ENCODE data around the gene LRRFIP1.

The LRRFIP1 gene

DNA sequence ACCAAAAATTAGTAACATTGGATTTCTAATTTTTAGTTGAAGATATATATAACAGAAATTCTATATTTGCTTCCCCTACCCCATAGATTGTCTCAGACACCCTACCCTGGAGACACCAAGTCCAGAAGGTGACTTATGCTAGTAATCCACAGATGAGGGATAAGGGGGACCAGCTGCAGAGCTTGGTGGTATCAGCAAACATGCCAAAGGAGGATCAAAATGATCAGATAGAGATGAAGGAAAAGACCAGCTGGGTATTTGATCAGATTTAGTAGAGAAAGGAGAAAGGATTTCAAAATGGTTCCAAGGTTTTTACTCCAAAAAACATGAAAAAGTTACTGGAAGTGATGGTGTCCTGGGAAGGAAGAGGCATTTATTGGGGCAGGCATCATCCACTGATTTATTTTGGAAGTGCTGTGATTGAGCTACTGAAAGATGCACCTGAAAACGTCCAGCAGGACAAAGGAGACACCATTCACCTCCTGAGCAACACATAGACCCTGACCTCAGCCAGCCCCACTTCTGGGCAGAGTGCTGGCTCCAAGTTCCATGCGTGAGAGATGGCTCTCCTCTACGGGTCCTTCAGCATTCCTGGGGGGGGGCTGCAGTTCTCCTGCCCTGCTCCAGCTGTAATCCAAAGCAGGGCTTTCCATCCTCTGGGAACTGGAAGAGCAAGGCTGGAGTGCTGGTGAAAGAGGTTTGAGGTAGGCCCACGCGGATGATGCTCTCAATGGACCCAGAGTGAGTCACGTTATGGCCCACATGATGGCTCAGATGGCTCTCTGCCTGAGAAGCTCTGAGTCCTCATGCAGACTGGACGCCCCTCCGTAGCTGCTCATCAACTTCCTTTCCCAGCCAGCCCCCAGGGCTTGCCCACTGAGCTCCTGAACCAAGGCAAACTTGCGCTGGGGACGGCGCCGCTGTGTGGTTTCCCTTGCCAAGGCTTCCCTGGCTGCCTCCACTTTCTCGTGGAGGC is 3.7 kb upstream of the LRRFIP1 start:
- no peak for DNase-seq

DNA sequence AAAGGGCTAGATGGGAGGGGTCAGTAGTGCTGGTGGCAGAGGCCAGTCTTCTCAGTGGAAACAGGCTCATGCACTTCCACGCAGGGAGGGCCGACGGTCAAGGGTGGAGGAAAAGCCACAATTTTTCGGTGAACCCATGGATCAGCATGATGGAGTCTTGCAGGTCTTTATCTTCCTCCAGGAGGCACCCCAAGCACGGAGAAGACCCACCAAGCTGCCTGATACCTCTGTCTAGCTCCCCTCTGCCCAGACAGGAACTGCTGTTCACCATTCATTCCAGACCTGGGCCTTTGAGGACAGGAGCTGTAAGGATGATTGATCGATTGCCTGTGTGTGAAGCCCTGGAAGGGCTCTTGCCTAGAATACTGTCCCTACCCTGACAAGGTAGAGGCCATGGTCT is 2.8 kb upstream of the LRRFIP1 start:
- no peak for DNase-seq

DNA sequence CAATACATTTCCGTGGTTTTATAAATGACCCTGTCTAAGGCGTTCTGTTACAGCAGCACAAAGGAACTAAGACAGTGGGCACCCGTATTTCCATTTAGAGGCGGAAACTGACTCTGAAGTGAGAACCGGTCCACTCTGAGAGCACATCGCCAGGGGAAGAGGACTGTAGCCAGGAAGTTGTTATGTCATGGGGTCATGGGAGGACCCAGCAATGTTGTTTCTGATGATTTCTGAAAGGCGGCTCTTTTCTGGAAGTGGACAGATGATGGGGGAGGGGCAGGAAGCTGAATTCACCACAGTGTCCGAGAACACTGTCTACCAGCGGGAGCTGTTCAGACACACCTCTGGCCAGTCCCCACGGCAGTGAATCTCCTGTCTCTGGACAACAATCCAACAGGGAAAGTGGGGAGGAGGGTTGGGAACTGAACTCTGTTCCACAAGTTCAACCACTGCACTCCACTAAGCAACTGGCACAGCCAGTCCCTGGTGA is 2.1 kb upstream of the LRRFIP1 start:
- no peak for DNase-seq

DNA sequence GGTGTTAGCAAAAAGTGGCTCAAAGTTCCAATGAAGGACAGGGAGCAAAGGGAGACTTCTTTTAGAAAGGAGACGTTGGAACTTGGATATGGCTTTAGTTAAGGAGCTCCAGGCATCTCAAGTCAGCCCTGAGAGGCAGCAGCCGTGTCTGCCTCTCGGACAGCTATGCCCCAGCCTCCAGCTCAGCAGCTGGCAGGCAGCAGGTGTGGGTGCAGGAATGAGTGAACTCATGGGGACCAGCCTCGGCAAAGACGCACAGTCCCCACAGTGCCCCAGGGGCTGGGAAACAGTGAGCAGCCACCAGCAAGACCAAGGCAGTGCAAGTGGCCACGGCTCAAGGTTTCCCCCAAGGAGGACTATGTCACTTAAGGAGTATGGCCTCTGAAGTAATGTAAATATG is 1.6 kb upstream of the LRRFIP1 start:
- DNase-seq, result no peak

DNA sequence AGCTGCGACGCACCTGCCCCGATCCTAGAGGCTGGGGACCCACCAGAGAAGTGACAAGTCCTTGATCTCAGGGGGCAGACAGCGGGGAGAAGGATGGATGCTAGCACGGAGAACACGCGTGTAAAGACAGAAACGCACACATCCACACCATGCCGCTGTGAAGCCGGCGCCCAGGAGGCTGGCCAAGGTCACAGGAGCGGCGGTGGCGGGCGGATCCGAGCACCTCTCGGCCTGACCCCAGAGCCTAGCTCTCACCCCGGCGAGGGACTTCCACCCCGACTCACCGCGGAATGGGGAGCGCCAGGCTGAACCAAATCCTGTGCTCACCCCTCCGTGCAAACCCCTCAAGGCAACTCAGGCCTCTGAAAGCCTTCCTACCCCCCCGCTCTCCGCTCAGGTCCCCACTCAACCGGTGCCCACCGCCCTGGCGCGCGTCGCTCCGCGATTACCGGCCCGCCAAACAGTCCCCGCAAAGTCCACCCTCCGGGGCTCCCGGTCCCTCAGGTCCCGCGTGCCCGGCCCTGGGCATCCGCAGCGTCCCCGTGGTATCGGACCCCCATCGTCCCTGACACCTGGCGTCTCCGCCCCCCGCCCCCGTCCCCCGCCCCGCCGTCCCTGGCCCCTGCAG is 460 bp upstream of the LRRFIP1 start:
- no peak for DNase-seq

DNA sequence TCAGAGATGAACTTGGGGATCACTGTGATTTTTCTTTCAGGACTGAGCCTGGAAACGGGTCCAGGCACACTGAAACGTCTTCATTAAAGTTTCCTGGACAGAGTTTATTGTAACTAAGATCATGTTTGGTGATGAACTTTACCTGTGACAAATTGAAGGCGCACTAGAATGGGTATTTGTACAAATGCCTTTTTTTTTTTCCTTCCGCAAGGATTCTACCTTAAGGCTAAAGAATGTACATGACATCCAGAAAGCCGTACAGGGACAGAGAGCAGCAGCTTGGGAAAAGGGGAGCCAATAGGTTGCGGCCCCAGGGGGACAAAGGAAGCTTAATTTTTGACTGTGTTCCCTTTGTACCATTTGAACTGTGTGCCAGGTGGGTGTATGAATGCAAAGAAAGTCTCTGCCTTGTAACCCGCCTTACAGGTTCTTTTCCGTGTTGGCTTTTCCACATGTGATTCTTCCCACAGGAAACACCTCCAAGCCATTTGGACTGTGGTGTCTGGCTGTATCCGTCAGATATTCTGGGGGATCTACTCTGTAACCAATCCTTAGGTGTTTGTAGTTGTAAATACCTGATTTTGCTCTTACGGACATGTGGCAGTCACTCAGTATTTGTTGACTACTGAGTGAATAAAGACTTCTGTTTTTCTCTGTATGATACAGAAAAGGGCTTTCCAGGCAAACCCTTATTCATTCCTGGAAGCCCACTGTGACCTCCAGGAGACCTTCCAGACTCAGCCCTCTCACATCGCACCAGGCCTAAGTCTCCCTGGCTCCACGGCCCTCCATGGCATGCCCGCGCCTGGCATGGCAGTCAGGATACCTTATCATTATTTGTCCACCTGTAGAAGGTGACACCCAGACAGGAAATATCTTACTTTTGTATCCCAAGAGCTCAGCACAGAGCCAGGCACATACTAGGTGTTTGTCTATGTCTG is 1.1 kb downstream of the LRRFIP1 start:
- DNase-seq, result no peak

DNA sequence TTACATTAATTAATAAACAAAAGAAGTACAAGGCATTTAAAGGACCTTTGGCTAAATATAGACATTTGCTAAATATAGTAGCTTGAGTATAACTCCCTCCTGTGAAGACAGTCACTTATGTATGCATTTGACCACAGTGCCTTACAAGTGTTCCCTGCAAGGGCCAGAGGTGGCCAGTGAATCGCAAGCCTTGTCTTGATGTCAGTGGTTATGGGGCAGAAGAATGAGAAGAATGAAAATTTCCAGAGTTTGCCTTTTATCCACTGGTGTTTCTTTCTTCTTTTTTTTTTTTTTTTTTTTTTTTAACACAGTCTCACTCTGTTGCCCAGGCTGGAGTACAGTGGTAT is 1.8 kb downstream of the LRRFIP1 start:
- DNase-seq, result no peak

DNA sequence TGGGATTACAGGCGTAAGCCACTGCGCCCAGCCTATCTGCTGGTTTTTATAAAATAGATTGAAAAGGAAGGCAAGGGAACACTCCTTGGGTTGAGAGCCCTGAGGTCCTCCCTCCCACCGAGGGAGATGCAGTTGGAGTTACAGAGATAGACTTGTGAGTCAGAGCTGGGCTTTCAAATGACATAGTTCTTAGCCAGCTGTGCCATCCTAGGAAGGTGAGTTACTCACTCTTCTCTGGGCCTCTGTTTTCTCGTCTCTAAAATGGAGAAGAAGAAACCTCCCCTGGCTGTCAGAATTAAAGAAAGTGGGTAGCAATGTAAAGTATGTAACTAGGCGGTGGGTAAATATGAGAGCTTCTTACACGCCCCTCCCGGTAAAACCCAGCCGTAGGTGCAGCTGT is 2.4 kb downstream of the LRRFIP1 start:
- no peak for DNase-seq

DNA sequence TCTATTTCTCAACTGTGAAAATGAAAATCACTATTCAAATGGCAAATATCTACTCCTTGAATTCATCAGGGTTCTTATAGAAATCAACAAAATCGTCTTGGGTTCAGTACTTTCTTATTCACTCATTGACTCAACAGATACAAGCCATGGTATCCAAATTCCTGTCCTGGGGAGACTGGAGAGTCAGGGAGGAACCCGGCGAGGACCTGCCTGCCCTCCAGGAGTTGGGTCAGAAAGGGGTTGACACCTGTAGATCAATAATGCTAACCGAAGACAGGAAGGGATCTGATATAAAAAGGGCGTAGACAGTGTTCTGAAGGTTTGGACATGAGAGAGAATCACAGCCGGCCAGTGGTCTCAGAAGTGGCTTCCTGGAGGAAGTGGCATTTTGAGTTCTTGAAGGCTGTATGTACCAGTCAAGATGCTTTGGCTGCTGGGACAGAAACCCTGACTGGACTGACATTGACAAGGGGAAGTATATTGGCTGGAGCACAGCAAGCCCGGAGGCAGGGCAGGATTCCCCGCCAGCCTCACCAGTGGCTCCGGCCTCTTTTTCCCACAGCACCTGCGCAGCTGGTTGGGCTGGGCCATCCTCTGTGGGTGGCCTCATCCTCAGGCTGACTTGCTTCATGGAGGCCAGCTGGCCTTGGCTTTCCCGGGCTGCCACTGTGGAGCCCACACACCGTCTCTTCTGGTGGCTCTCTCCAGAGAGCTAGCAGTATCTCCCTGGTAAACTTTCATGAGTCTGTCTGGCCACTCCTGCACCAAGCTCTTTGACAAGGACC is 3.0 kb downstream of the LRRFIP1 start:
- DNase-seq, result no peak

DNA sequence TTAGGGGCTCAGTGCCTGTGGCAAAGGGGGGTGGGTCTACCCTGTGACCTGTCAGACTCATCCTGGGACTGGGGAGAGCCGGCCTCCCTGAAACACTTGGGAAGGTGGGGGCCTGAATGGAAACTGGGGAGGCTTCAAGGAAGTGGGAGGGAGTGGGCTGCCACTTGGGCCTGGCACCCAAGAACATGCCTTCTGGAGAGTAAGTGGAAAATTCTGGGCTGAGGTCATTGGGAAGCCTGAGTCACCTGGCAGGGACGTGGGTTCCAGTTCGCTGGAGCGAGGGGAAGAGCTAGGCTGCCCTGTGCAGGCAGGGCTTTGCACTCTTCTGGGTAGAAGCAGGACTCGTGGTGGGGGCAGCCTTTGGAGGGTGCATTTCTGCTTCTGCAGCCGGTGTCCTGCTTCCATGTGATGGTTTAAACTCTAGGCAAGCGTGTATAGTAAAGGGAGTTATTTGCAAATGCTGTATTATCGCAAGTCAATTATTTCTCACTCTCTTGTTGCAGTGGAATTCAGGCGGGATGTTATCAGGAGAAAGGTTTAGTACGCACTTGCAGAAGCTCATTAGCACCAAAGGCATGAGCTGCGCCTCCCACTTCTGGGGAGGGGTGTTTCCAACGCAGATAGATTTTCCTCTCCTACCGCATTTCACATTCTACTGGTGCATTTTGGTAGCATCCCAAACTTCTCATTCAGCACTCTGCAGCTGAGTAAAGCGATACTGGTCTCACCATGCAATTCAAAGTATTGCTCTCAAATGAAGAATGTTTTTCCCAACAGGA is 3.8 kb downstream of the LRRFIP1 start:
- DNase-seq, result no peak

DNA sequence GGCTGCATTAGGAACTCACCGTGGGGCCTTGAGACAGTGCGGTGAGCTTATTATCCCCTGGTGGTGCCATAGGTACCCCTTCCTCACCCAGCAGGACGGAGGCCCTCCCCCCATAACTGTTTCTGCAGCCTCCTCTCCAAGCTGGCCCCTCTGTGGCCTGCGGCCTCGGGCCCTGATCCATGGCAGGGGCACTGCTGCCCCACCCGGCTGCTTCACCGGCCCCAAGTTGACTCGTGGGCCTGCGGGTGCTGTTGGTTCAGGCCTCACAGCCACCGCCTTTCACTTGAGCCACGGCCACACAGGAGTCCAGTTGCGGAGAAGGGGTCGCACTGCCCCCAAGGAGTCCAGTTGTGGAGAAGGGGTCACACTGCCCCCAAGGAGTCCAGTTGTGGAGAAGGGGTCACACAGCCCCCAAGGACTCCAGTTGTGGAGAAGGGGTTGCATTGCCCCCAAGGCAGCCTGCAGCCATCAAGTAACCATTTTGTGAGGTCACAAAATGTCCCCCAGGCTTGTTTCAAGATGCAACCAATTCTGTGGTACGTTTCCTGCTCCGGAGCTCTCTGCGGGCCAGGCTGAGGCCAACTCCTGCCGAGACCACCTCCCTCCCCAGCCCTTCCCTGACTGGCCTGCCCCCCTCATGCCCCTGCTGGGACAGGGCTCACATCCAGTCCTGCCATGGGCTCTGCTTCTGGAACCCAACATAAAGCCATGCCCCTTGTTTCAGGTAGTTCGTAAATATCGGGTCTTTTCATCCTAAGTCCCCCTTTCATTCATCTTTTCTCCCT is 4.6 kb downstream of the LRRFIP1 start:
- DNase-seq, result no peak

DNA sequence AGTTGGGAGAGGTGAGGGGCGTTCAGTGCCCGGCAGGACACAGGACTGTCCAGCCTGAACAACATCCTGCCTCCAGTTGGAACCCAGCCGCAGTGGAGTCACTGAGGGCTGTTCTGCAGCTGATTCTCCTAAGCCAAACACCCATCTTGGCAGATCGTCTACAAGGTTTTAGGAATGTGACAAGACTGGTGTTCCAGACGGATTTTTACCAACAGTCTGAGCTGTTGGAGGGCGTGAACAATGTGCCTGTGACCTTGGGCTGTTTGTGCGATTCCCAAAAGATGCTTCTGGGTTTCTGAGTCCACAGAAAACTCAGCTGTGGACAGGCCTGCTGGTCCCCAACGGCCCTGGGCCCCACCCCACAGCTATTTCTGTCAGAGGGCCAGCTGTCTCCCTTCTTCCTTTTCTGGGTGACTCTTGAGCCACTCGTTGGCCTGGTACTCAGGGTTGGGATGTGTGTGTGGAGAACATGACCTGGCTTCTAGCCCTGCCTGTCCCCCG is 5.7 kb downstream of the LRRFIP1 start:
- no peak for DNase-seq

DNA sequence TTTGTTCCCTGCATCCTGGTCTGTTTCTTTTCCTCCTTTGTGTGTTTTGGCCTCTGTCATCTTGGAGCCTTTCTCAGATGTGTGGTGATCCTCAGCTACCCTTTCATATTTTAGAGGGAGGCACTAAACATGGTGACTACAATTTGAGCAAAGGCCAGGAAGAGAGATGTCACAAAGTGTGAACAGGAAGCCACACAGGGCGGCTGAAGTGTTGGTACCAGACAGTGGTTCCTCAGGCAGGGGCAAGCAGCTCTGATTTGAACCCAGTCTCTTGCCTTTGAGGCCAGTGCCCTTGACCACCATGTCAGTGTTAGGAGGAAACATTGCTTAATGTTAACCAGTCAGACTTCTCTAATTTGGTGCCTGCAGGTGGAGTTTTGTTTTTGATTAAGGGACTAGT is 9.2 kb downstream of the LRRFIP1 start:
- DNase-seq, result no peak

DNA sequence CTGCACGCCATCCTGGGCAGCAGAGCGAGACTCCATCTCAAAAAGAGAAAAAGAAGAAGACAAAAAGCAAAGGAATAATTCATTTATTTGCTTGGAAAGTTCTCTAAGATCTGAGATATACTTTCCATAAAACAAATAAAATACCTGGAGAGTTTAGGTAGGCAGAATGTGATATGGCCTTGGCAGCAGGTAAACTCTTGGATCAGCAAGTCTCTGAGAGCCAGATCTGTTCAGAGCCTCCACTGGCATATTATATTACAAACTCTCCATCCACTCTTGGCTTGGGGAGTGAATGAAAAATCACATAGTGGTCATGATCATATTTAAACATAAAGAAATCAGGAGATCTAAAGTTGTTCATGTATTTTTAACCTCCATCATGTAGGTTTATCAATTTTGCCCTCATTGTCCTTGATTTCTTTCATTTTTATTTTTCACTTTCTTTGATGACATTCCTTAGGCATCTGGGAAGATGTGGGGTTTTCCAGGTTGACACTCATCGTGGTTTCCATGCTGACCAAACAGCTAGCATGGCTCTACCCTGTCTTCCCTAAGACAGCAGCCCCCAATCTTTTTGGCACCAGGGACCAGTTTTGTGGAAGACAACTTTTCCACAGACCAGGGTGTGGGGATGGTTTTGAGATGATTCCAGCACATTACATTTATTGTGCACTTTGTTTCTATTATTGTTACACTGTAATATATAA is 10.2 kb downstream of the LRRFIP1 start:
- no peak for DNase-seq

DNA sequence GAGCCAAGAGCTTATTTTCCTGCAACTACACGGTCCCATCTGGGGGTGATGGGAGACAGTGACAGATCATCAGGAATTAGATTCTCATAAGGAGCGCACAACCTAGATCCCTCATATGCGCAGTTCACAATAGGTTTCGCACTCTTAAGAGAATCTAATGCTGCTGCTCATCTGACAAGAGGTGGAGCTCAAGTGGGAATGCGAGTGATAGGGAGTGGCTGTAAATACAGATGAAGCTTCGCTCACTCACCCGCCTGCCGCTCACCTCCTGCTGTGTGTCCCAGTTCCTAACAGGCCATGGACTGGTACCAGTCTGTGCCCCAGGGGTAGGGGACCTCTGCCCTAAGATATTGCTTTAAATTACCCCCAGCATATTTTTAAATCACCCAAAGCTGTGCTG is 10.8 kb downstream of the LRRFIP1 start:
- DNase-seq, result no peak

DNA sequence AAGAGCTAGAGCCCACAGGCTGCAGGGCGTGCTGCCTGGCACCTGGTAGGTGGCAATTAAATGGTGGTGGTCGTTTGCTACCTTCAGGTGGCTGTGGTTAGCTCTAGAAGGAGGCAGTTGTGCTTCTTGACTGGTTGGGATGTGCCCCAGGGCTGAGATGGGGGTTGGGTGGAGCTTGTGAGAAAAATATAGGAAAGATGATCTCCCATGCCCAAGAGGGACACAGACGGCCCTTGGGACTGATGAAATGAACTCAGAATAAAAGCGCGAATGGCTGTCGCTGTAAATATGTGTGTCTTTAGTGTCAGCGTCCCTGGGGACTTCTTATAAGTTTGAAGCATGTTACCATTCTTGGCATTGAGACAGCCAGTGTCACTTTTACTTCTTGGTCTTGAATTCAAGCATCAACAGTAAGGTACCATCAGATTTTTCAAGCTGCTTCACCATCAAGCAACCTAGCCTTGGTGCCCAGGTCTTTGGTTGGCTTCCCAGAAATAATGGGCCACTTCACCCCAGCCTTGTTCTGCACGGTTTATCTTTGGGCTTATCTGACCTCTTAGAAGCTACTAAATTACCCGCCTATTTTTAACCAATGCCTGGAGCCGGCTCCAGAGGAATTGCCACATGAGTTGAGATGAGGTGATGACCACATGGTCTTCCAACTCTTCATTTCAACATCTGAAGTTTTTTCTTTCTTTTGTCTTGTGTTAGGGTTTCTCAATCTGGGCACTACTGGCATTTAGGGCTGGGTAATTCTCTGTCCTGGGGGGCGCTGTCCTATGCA is 11.9 kb downstream of the LRRFIP1 start:
- no peak for DNase-seq

DNA sequence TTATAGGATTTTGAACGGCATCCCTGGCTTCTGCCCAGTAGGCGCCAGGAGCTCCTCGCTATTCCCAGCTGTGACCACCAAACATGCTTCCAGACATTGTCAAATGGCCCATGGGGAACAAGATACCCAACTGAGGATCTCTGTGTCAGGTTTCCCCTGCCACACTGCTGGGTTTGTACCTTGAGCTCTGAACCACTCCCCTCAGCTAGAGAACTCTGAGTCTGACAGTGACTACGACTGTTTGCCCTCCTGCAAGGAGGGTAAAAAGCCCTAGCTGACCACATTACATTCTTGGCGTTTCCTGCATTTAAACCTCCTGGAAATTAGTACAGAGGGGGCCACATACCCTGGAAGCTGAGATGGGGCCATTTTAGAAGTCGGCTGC is 12.4 kb downstream of the LRRFIP1 start:
- DNase-seq, result no peak

DNA sequence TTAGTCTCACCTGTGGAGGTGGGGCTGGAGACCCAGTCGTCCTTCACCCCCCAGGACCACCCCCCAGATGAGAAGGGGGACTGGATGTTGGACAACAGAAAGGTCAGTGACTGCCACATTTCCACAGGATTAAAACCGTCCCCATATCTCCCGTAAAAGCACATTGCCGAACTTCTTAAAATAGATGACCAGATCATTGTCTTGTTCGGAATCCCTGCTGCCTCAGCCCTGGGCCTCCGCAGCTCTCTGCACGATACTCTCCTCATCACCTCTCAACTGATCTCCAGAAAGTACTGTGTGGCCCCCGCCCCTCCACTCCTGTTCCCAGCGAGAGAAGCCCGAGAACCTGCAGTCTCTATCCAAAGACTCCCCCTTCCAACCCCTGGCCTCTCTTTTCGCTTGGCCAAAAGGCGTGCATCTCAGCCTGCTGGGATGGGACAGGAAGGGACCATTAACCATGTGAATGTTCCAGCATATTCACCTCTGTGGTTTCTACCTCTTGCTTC is 13.2 kb downstream of the LRRFIP1 start:
- no peak for DNase-seq

All from activated CD4-positive, CD25-positive, alpha-beta regulatory T cell (primary cell).